GM18873 (cell line): ENCODE results near the gene HBEGF.

ENCODE experiments used
- ATAC-seq: cut with Tn5 transposase; IDR thresholded peaks from one replicate; pipeline ENCODE4 v1.9.1; 2021; ENCODE audit warnings: mild to moderate bottlenecking, moderate library complexity, moderate number of reproducible peaks; ENCODE audit not compliant: unreplicated experiment, low FRiP score

Gene HBEGF, protein sequence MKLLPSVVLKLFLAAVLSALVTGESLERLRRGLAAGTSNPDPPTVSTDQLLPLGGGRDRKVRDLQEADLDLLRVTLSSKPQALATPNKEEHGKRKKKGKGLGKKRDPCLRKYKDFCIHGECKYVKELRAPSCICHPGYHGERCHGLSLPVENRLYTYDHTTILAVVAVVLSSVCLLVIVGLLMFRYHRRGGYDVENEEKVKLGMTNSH

GRCh38 chr5:140346348-140347221, at the start of gene HBEGF:
HBEGF (minus strand) TSS chr5:140346603; CDS start chr5:140346328, 275 bp downstream.
- ATAC-seq: peak; percentile 61

DNA sequence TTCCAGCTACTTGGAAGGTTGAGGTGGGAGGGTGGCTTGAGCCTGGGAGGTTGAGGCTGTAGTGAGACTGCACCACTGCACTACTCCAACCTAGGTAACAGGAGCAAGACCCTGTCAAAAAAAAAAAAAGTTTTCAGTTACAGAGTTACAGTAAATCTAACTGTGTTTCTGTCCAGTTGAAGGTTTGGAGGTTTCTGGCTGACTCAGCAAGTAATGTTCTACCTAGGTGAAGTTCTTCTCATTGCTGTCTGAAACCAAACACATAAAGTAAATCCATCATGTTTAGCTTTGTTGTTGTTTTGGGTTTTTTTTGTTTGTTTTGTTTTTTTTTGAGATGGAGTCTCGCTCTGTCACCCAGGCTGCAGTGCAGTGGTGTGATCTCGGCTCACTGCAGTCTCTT, 47.3 kb upstream of the HBEGF start:
- no peak for ATAC-seq

- ATAC-seq: no peak
These were observed 45.3 kb upstream of the HBEGF start for GRCh38 chr5:140391732-140392131.

DNA sequence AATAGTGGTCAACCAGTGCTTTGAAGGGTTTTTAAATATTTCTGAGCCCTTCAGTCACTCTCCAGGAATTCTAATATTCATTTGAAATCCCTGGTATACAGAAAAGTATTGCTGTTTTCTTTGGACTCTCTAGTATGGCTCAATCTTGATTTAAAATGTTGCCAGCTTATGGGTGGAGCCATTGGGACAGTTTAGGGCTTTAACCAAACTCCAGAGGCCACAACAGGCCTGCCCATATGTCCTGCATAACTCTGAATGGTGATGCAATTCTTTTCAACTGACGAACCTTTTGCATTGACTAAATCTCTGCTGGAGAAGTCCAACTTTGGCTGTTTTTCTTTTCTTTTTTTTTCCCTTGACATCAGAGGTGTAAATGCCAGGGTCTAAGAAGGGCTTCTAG, 44.9 kb upstream of the HBEGF start:
- no peak for ATAC-seq

- no peak for ATAC-seq
These were observed 41.6 kb upstream of the HBEGF start for GRCh38 chr5:140388052-140388451.

GRCh38 chr5:140383300-140383699, 36.9 kb upstream of the HBEGF start:
- ATAC-seq: no peak

DNA sequence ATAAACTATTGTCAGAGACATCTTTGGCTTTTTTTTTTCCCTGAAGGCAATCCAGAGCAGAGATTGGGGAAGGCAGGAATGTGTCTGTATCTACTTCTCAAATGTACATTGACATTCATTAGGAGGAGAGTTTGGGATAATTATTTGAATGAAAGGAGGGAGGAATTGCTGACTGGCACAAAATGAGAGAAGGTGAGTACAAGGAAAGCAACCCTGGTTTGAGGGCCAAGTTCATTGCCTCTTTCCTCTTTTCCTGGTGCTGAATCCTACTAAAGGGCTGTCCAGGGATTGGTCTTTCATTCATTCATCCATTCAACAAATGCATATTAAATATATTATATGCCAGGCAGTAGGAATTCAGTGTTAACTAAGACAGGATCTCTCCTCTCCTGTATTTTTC, 36.5 kb upstream of the HBEGF start:
- ATAC-seq: no peak

GRCh38 chr5:140381972-140382371, 35.6 kb upstream of the HBEGF start:
- ATAC-seq: no peak

DNA sequence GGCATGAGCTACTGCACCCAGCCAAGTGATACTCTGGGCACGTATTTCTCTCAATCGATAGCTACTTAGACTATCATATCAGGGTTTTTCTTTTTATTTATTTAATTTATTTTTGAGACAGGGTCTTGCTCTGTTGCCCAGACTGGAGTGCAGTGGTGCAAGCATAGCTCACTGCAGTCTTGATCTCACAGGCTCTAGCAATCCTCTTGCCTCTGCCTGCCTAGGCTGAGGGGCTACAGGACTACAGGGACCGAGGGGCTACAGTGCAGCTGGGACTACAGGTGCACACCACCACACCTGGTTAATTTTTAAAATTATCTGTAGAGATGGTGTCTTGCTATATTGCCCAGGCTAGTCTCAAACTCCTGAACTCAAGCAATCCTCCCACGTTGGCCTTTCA, 34.9 kb upstream of the HBEGF start:
- ATAC-seq: no peak

DNA sequence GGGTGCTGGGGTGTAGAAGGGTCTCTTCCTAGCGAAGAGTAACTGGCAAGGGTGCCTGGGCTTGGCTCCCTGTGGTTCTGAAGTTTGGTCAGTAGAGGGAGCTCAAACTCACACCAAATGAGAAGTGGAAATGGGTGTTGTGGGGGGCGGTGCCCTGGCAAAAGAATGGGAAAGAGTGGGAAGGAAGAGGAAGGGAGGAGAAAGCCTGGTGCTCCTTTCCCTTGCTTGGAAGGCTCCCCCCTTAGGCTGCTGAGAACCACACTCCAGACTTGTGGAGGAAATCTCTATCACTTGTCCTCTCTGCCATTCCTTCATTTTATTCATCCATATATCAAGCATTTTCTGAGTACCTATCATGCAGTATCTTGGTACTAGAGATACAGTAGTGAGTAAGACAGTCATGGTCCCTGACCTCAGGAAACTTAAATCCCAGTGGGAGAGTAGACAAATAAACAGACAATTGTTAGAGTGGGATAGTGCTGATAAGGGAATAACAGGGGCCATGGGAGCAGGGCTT, 26.6 kb upstream of the HBEGF start:
- no peak for ATAC-seq

- no peak for ATAC-seq
These were observed 25.2 kb upstream of the HBEGF start for GRCh38 chr5:140371356-140372151.

DNA sequence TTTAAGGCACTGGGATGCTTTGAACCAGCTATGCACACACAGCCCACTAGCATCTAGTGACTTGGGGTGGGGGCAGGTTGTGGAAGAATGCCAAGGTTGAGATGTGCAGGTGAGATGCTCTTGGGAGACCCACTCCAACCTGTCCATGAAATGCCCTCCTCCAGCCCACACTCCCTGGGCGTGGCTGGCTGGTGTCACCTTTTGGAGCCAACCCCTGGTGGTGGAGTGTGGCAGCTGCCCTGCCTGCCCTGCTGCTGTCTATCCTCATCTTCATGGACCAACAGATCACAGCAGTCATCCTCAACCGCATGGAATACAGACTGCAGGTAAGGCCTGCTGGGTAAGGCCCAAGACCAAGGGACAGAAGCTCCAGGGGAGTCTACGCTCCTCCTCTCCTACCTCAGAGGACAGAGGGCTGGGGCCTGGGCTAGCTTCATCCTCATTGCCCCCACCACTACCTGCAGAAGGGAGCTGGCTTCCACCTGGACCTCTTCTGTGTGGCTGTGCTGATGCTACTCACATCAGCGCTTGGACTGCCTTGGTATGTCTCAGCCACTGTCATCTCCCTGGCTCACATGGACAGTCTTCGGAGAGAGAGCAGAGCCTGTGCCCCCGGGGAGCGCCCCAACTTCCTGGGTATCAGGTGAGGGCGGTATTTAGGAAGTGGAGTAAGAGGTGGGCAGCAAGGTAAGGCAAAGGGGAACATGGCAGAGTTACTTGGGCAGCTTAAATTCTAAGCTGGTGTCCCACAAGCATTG, 21.0 kb upstream of the HBEGF start:
- ATAC-seq: no peak

- ATAC-seq: no peak
These were observed 20.3 kb upstream of the HBEGF start for GRCh38 chr5:140366589-140367255.

DNA sequence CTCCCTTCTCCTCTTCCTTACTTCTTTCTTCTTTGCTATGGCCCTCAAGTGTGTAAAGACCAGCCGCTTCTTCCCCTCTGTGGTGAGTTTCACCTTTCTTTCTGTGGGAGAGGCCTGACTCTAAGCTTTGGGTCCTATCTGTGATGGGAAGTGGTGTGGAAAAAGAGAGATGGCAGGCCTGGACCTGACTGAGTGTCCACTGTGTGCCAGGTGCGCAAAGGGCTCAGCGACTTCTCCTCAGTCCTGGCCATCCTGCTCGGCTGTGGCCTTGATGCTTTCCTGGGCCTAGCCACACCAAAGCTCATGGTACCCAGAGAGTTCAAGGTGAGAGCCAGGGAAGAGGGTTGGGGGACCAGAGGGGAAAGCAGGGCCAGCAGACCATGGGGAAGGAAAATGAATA, 19.5 kb upstream of the HBEGF start:
- no peak for ATAC-seq

DNA sequence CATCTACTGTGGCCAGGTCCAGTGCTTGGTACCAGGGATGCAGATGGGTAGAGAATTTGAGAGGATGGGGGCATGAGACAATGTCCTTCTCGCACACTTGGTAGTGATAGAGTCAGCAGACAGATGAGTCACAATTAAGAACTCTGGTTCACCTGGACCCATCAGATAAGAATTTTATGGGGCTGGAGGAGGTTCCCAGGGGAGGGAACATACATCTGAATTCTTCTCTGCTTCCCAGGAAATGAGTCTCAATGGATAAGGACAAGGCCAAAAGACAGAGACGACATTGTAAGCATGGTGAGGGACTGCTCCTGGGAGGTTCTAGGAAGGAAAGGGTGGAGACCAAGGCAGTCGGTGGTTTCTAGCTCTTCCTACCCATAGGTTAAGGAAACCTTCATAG, 18.9 kb upstream of the HBEGF start:
- ATAC-seq: no peak

- ATAC-seq: no peak
These were observed 18.0 kb upstream of the HBEGF start for GRCh38 chr5:140364472-140364765.

GRCh38 chr5:140363631-140364471, 17.4 kb upstream of the HBEGF start:
- ATAC-seq: no peak

DNA sequence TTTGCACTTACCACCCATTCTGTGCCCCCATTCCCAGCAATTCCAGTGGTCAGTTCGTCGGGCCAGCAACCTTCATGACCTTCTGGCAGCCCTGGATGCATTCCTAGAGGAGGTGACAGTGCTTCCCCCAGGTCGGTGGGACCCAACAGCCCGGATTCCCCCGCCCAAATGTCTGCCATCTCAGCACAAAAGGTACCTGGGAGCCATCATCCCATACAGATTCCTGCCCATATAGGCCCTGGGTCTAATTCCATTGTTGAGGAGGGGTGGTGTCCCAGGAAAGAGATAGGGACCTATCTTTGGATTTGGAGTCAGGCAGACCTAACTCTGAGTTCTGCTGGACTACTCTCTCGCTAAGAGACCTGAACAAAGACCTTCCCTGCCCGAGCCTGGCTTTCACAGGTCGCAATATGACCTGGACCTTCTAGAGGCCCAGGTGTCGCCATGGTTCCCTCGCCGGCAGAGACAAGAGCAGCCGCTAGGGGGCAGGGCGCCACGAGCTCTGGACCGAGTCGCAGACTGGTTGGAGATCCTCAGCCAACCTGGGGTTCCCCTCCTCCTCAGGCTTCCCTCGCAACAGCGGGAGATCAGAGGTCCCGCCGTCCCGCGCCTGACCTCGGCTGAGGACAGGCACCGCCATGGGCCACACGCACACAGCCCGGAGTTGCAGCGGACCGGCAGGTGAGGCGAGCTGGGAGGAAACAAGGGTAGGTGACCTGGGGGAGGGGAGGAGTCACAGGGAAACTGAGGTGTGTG, 16.6 kb upstream of the HBEGF start:
- no peak for ATAC-seq
